GM10266 (cell line): ENCODE data around the gene OSER1.

ENCODE experiments used
- DNase-seq: peaks from one replicate; pipeline ENCODE4 v3.0.0; 2012; ENCODE audit errors: extremely low spot score
- CTCF ChIP-seq: IDR thresholded peaks from 2 replicates; pipeline ENCODE4 v1.5.1; 2012; ENCODE audit warnings: mild to moderate bottlenecking, low read depth; ENCODE audit not compliant: control insufficient read depth, insufficient read depth; ENCODE audit errors: missing control alignments

The OSER1 gene

GRCh38 chr20:44188752-44189151 lies 21.8 kb downstream of the OSER1 start:
- no peak for DNase-seq
- TF ChIP-seq CTCF: no peak

GRCh38 chr20:44187772-44188709 lies 22.5 kb downstream of the OSER1 start:
- TF ChIP-seq CTCF: no peak
- no peak for DNase-seq

DNA sequence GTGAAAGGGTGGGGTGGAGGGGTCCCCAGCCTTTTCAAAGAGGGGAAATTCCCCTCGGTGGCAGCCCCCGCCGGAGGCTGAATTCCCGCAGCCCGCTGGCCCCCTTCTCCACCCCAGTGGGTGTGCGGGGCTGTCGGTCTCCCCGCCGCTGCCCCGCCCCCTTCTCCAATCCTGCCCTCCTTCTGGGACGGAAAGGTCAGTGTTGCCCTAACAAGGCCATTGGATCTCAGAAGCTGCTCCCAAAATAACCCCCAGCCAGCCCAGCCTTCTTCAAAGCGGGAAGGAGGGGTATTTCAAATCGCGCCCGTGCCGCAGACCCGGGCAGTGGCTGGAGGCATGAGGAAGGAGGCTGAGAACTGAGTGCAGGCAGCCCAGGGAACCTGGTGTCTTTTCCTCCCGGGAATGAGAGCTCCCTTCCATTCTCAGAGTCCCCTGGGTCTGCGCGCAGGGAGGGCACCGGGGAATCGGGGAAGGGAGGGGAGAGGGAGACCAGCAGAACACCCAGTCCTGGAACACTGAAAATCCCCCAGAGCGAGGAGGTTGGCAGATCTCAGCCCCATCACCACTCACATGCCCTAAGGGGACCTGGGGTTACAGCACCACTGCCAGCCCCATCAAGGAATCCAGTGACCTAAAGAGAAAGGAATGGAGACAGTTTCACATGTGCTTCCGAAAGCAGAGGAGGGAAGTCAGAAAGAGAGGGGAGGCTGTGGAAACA lies 23.4 kb downstream of the OSER1 start, which contains the start of gene JPH2:
JPH2 (minus strand) TSS at position 135 of the 718 bp plus-strand sequence. CDS start 483 bp downstream, outside the sequence.
- TF ChIP-seq CTCF: no peak
- no peak for DNase-seq

DNA sequence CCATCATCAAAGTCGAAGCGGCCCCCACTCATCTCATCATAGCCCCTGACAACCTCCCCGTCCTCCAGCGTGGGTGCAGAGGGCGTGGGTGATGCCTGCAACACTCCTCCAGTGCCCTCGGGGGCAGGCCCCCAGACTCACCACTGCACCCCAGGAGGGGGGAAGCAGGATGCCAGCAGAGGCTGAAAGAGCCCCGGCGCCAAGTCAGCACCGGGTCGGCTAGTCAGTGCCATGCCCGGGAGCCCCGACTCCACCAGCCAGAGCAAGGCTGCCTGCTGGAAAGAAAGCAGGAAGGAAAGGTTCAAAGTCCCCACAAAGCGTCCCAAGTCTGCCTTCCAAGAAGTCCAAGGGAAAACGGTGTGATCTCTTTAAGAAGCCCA lies 23.9 kb downstream of the OSER1 start:
- no peak for DNase-seq
- TF ChIP-seq CTCF: no peak

DNA sequence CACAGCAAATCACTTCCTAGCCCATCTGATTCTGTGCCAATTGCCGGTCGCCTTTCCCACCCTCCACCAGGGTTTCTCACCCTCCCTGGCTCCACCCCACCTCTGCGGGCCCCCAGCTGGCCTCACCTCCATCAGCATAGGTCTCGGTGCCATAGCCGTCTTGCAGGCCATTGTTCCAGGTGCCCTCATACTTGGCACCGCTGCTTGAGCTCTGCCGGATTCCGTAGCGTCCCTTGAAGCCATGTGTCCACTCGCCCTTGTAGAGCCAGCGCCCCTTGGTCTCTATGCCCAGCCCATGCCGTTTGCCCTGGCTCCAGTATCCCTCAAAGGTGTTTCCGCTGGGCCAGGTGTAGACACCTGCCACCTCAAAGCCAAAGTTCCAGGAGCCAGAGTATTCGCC lies 24.4 kb downstream of the OSER1 start:
- DNase-seq: no peak
- TF ChIP-seq CTCF: no peak

DNA sequence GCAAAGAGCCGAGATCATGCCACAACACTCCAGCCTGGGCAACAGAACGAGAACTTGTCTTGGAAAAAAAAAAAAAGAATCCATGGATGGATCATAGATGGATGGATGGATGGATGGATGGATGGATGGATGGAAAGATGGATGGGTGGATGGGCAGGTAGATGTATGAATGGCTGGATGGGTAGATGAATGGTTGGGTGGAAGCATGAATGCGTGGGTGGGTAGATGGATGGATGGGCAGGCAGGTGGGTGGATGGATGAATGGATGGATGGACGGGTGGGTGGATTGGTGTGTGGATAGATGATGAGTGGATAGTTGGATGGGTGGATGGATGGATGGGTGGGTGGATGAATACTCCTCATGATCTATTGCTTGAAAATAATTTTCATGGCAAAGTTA lies 25.0 kb downstream of the OSER1 start:
- no peak for DNase-seq
- TF ChIP-seq CTCF: no peak

DNA sequence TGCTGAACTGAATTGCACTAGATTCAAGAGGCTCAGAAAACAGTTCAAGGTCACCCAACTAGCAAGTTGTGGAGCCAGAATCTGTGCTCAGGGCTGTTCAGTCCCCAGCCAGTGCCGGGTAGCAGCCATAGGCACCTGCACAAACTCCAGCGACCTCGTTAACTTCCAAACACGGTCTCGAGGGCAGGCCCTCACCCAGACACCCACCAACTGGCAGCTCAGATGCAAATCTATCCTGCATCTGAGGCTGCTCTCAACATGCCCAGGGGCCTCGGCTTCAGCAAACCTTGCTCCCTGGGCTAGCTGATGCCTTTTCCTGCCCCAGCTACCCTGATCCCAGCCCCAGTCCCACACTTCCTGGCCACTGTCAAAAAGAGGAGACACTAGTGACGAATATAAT lies 27.3 kb downstream of the OSER1 start:
- TF ChIP-seq CTCF: no peak
- no peak for DNase-seq
